Stimulated activated CD4-positive, alpha-beta T cell treated with anti-CD3 and anti-CD28 coated beads, Interleukin-1b, Interleukin-23, amount 100 ng/mL, for 4 hours (primary cell): ENCODE results near the gene ZNF160.
"Not testable (repeated sequence)": the region's sequence is repeated elsewhere in the genome, so short reads cannot be mapped to it uniquely, and the experiment has no call there.

Experiments used
- DNase-seq, 2 donors: peaks; one replicate each; pipeline ENCODE4 v3.0.0-alpha.2; 2020; ENCODE audit warnings: low read depth in 2 of 2

Gene ZNF160

DNA sequence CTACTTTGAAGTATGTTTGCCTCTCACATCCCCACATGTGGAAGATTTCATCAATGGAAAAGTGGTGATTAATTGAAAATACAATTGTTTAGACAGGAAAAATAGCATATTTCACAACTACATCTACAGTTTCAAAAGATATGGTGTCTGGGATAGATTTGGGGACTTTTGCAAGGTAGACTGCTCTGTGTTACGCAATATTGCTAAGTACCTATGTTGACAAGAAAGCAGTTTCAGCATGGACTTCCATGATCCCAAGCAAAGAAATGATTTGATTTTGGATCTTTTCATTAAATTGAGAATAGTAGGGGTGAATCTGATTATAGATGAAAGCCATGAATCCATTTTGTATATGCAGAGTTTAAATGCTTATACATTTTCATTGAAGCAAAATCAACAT lies 10.5 kb downstream of the ZNF160 start:
- DNase-seq, result no peak

DNA sequence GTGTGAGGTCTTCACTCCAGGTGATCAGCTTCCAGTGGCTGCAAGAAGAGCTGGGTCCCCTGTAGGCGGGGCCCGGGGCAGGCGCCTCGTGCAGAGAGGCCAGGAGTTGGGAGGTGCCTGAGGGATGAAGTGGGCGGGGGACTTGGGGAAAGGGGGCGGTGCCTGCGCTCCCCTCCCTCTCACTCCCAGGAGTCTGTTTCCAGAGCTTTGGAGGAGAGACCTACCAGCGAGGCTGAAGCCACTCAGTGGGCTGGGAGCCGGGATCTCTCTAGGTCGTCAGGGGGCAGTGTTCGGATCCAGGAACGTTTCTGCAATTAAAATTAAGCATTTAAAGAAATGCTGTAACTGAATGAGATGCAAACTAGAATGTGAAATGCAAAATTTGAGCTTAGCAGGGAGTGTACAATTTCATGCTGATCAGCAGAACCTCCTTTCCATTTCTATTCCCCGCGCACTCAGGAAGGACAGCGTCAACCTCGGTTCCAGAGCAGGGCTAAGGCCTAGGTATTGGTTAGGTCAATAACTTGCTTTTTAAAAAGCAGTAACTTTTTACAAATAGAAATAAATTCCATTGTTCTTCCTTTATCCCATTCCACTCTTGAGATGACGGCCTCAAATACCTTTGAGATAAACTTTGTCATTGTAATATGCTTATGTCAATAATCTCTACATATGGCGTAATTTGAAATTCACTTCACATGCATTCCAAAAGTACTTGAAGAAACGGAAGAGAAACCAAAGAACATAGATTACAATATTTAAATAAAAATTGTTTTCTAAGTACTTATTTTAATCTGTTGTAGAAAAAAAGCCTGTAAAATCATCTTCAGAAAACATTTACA lies 11.6 kb downstream of the ZNF160 start:
- no peak for DNase-seq

DNA sequence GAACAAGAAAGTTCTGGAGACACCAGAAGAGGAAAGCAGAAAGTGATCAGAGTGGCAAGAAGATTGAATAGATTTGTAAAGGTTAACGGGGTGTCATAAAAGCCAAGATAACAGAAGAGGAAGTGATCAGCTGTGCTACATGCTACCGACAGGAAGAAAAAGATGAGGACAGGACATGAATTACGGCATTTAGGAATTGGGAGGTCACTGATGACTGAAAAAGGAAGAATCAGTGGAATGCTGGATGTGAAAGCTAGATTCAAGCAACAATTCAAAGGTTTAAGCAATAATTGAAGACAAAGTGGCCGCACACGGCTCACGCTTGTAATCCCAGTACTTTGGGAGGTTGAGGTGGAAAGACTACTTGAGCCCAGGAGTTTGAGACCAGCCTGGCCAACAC lies 15.1 kb downstream of the ZNF160 start:
- no peak for DNase-seq

DNA sequence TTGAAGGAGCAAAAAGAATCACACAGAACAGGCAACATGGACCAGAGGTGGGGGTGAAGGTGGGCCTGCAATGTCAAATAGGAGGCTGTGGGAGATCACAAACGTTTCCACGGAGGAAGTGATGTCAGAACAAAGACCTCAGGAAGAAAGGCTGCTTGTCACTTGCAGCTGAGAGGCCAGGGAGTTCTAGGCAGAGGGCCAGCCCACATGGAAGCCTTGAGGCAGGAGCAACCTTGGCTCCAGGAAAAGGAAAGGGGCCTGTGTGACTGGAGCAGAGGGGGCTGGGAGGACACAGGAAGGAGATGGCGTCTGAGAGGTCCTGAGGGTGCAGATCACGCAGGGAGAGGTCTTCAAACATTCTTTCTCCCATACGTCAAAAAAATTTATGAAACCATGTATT lies 16.3 kb downstream of the ZNF160 start:
- no peak for DNase-seq

DNA sequence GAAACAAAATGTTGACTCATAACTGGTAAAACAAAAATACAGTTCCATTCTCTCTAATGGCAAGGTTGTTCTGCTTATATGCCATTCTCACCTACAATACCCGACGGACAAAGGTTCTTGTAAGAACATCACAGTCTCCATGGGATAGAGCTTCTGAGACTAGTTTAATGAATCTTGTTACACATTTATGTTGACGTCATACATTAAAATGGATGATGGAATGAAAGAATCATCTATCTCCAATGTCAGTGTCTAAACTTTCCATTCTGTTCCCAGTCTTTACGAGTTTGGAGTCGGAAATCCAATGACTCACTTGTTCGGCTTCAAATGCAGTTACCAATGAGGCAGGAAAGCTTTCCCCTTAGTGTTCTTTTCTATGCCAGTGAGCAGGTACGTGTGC lies 17.7 kb downstream of the ZNF160 start:
- DNase-seq, result no peak

DNA sequence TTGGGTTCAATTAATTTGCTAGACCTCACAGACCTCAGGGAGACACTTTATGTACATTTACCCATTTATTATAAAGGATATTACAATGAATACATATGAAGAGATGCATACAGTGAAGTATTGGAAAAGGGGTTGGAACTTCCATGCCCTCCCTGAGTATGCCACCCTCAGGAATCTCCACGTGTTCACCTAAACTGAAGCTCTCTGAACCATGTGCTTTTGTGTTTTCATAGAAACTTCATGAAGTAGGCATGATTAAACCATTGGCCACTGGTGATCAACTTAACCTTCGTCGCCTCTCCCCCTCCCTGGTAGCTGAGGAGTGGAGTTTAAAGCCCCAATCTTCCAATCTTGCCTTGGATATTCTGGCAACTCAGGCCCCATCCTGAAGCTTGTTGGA lies 20.3 kb downstream of the ZNF160 start:
- DNase-seq, result no peak

DNA sequence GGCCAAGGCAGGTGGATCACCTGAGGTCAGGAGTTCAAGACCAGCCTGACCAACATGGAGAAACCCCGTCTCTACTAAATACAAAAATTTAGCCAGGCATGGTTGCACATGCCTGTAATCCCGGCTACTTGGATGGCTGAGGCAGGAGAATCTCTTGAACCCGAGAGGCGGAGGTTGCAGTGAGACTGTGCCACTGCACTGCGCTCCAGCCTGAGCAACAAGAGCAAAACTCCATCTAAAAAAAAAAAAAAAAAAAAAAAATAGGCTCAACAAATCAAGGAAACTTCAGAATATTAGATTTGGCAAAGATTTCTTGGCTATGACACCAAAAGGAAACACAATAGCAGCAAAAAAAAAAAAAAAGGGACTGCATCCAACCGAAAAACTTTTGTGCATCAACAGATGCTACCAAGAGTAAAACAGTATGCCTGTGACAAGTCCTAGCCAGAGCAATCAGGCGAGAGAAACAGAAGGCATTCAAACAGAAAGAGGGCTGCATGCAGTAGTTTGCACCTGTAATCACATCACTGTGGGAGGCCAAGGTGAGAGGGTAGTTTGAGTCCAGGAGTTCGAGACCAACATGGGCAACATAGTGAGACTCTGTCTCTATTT lies 23.8 kb downstream of the ZNF160 start:
- DNase-seq, result no peak

DNA sequence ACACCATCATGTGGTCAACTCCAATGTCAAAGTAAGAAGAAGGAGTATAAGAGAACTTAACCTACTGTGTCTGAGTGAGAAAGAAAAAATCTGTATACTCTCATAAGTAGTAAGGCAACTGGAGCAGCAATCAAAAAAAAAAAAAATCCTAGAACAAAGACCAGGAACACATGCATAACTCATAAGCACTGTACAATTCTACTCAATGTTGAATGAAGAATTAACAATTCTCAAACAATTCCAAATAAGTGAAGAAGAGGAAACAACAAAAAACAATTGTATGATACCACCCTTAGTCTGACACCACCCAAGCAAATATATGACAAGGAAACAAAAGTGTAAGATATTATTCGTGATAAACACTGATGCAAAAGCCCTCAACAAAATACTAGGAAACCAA lies 24.6 kb downstream of the ZNF160 start:
- DNase-seq, result no peak

DNA sequence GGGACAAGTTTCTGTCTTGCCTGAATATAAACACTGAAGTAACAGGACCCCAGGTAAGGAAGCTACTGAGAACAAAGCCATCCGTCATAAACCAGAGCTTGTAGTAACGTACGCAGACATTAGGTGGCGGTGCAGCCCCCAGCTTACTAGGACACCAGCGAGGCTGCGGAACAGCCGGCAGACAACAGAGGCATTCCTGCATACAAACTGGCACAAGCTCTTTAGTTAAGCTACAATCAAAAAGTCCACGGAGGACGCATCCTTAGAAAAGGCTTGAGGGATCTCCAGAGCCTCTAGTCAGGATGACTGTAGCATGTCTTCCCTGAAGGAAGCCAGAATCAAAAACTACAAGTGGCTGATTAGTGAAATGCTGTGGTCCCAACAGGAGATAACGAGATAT lies 26.2 kb downstream of the ZNF160 start:
- DNase-seq, result no peak

DNA sequence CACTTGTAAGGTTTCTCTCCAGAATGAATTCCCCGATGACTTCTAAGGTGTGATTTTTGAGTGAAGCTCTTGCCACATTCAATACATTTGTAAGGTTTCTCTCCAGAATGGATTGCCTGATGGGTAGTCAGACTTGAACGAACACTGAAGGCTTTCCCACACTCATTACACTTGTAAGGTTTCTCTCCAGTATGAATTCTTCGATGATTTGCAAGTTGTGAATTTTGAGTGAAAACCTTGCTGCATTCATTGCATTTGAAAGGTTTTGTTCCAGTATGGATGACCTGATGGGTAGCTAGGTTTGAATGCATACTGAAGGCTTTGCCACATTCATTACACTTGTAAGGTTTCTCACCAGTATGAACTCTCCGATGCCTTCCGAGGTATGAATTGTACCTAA lies 34.4 kb downstream of the ZNF160 start:
- no peak for DNase-seq

DNA sequence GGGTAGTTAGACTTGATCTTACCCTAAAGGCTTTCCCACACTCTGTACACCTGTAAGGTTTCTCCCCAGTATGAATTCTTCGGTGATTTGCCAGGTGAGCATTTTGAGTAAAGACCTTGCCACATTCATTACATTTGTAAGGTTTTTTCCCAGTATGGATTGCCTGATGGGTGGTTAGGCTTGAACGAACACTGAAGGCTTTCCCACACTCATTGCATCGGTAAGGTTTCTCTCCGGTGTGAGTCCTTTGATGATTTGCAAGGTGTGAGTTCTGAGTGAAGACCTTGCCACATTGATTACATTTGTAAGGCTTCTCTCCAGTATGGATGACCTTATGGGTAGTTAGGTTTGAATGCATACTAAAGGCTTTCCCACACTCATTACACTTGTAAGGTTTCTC lies 35.0 kb downstream of the ZNF160 start:
- DNase-seq, result no peak

DNA sequence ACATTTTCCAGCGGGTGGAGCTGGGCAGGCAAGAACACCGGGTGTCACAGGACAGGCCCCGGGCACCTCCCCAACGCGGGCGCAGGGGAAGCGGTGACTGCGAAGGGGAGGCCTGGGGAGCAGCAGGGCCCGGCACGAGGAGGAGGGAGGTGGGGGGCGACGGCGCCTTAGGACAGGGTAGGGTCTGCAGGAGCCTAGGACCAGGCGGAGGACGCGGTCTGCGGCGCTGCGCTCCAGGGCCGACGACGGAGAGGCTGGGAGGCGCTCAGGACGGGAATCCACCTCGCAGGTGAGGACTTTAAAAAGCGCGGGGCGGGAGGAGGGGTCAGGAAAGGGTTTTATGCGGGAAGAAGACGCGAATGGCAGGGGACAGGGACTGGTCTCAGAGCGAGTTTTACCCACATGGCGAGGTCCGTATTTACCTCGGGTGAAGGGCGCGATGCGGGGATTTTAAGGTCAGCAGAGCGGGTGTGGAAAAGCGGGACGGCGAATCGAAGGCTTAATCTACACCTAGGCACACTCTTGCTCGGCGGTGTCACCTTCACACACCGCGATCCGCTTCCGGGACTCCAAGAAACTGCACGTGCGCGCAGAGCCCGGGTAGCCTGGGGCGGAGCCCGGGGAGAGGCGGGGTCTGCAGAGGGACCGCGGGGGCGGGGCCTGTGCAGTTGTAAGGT lies 45.2 kb downstream of the ZNF160 start:
- DNase-seq, result no peak

DNA sequence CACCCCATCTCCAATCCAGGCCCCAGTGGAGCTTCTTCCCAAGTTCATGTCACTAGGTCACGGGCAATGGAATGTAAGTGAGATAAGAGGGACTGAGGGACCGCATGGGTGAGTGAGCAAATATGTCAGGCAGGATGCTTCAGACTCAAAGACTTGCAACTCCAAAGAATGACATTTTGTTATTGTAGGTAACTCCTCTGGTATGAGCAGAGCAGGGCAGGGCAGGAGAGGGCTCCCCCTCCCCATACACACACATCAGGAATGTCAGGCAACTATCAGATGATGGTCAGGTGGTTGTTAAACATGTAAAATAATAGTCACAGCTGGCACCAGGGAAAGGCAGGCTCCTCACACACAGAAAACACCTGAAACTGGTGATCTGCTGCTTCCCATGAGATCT lies 48.1 kb downstream of the ZNF160 start:
- no peak for DNase-seq

DNA sequence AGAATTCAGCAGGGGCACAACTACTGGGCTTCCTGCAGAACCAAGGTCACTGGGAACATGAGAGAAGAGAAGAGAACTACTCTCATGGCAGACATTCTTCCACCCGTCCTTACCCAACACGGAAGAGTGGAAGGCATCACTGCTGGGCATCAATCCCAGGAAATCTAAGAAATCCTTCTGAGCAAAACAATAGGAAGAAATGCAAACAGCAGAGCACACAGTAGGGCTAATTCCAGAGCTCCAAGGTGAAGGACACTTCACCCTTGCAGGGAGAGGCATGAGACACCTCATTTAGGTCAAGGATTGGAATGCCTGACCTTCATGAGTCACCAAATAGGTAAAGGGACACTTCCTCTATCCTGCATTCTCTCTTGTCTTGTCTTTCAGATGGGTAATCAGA lies 55.8 kb downstream of the ZNF160 start:
- DNase-seq, result no peak

DNA sequence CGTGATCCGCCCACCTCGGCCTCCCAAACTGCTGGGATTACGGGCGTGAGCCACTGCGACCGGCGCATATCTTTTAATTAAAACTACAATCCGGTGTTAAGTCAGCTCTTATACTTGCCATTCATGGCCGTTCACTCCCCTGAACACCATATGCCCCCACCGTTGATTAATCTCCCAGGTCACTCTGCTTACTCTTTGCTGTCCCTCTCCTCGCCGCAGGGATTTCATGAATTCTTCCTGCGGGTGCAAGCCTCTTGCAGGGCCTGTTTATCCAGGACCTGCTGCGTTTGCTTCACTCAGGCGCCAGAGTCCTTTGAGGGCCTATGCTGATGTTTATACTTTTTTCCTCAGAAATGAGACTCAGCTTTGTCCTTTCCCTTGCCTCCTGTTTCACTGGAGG lies 57.7 kb downstream of the ZNF160 start:
- no peak for DNase-seq

DNA sequence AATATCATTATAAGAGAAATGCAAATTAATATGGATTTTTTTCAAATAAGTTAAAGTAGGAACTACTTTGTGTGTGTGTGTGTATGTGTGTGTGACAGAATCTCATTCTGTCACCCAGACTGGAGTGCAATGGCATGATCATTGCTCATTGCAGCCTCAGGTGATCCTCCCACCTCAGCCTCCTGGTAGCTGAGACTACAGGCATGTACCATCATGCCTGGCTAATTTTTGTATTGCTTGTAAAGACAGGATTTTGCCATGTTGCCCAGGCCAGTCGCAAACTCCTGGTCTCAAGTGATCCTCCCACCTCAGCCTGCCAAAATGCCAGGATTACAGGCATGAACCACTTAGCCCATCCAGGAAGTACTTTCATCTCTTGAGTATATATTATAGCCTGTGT lies 61.9 kb downstream of the ZNF160 start:
- DNase-seq, result no peak

DNA sequence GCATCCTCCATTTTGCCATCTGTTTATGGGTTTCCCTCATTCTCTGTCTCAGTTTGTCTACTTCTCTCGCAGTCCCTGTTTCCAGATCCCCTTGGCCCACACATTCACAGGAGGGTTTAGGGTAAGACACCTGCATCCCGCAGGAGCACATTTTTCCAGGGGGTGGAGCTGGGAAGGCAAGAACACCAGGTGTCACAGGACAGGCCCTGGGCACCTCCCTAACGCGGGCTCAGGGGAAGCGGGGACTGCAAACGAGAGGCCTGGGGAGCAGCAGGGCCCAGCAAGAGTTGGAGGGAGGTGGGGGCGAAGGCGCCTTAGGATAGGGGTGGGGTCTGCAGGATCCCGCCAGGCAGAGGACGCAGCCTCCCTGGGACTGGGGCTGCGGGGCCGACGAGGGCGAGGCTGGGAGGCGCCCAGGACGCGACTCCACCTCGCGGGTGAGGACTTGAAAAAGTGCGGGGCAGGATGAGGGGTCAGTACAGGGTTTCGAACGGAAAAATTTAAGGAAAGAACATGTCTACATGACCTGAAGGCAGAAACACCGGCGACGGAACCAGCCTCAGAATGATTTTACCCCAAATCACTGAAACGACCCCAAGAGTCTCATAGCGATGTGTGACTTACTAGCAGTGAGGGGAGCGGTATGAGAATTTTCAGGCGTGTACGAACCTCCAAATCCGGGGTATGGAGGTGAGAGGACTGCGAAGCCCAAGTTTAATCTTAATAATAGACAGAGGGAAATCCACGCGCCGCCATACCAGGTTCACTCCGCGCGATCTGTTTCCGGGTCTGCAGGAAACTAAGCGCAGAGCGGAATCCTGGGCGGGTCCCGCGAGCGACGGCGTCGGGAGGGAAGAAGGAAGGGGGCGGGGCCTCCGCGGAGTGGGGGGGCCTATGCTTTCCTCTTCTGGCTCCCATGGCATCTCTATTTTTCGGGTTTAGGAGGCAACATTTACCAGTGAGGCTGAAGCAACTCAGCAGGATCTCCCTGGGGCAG lies 65.8 kb downstream of the ZNF160 start:
- DNase-seq, result no peak

DNA sequence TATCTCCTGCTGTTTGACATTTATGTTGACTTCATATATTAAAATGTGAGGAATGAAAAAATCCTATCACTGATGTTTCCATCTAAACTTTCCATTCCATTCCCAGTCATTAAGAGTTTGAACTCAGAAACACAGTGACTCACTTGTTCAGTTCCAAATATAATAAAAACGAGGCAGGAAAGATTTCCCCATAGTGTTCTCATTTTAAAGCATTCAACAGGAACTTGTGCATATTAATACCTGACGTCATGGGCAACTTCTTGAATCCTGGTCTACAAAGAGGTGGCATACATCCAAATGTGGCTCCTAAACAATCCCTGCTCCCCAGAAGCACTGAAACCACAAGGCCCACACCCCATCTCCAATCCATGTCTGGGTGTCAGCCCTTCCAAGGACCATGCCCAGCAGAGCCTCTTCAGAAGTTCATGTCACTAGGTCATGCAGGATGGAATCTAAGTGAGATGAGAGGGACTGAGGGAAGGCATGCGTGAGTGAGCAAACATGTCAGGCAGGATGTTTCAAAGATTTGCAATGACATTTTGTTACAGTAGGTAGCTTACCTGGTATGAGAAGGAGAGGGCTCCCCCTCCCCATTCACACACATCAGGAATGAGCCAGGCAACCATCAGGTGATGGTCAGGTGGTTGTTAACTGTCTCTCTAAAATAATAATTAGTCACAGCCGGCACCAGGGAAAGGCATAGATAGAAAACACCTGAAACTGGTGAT lies 68.1 kb downstream of the ZNF160 start:
- DNase-seq, result no peak

DNA sequence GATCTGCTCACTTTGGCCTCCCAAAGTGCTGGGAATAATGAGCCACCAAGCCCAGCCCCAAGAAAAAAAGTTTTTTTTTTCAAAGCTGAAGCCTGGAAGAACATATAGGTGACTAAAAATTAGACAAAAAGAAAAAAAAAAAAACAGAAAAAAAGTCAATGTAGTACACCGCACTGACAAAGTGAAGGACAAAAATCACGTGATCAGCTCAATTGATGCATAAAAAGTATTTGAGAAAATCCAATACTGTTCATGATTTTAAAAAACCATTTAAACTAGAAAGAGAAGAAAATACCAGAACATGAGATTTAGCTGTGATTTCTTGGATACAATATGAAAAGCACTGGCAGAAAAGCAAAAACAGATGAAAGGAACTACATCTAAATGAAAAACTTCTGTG lies 69.2 kb downstream of the ZNF160 start:
- DNase-seq, result no peak

DNA sequence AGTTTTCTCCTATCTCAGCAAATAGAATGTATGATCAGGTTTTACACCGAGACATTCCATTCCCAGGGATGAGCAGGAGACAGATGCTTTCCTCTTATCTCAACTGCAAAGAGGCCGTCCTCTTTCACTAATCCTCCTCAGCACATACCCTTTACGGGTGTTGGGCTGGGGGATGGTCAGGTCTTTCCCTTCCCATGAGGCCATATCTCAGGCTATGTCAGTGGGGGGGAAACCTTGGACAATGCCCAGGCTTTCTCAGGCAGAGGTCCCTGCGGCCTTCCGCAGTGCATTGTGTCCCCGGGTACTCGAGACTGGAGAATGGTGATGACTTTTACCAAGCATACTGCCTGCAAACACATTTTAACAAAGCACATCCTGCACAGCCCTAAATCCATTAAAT lies 74.9 kb downstream of the ZNF160 start:
- DNase-seq, result not testable (repeated sequence)

DNA sequence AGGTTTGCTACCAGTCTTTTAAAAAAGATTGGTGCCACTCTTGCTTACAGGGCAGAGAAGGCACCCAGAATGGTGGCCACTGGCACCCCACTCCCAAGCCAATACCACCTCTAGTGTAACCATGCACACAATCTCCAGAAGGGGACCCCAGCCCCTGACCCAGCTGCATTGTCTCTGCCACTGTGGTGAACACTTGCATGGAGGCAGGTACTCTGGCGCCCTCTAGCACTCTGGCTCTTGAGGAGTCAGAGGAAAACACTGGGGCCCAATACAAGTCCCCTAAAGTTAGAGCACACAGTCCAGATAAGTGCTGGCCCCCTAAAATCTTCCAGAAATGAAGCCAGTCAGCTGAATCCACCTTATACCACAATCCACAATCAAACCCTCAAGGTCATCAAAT lies 83.5 kb downstream of the ZNF160 start:
- no peak for DNase-seq
